Urinary bladder (tissue), 4 donors: ENCODE measurements around the gene TBC1D14. TPM values are rescaled to one million over a fixed set of nuclear protein-coding genes. Genes with fewer than 3 reads are reported as not detected.
A peak's percentile ranks its signal among the peaks of the same experiment; 100 is the strongest.

ENCODE experiments used
- DNase-seq: peaks from one replicate; pipeline ENCODE4 v3.0.0-alpha.2; 2015; ENCODE audit errors: extremely low spot score
- H3K27ac ChIP-seq: one replicate; pipeline ENCODE4 v1.5.1; 2013; ENCODE audit warnings: low read depth, mild to moderate bottlenecking, moderate library complexity
- H3K36me3 ChIP-seq: one replicate; pipeline ENCODE4 v1.6.1; 2013; ENCODE audit warnings: mild to moderate bottlenecking, moderate library complexity; ENCODE audit not compliant: insufficient read depth
- H3K4me1 ChIP-seq: one replicate; pipeline ENCODE4 v1.6.1; 2013; ENCODE audit warnings: mild to moderate bottlenecking, moderate library complexity; ENCODE audit not compliant: insufficient read depth
- H3K4me3 ChIP-seq: one replicate; pipeline ENCODE4 v1.5.1; 2013; ENCODE audit warnings: low read depth, low read length
- WGBS: extraction: QIAGEN DNeasy Blood & Tissue Kit; methylation state at CpG from one replicate; pipeline ENCODE4 v1.1.7; 2013; 5-methylcytosine and 5-hydroxymethylcytosine counted together
- polyA plus RNA-seq: library from polyadenylated mRNA; stranded (reverse); fragments of 200-250 nt; gene quantifications from one replicate; pipeline ENCODE4 v1.2.3, GENCODE V29; 2013
- total RNA-seq: library from RNA; depleted of rRNA; stranded (reverse); fragments of >200 nt; gene quantifications from one replicate; pipeline ENCODE4 v1.2.3, GENCODE V29; 2014
- donor health status: healthy with polysubstance abuse.
- donor health status: healthy.

TBC1D14 gene
- total and polyA plus RNA-seq, 2 donors = 33.0 to 40.7 TPM

GRCh38 chr4:7062816-7063215 is 153.2 kb downstream of the TBC1D14 start:
- no peak for DNase-seq
- Histone ChIP-seq H3K4me1 (peaks cover 3% of the 10 kb centered on the region), H3K4me3 (no peak overlapping the region), H3K27ac (no peak overlapping the region), H3K36me3 (peaks cover 5% of the 10 kb centered on the region)
- WGBS = 94% methylated on average over 4 of the region's 4 CpGs

- H3K4me1 ChIP-seq = peaks cover 3% of the 10 kb centered on the region
- 79% methylated on average over 4 of the region's 4 CpGs for WGBS
- H3K36me3 ChIP-seq = peaks cover 5% of the 10 kb centered on the region
- DNase-seq = no peak
- H3K4me3 ChIP-seq = no peak overlapping the region
- no peak overlapping the region for H3K27ac ChIP-seq
These were observed 153.7 kb downstream of the TBC1D14 start for GRCh38 chr4:7063362-7063761.

- H3K36me3 ChIP-seq = peaks cover 4% of the 10 kb centered on the region
- WGBS = 96% methylated on average over 11 of the region's 11 CpGs
- peaks cover 3% of the 10 kb centered on the region for H3K4me1 ChIP-seq
- no peak overlapping the region for H3K27ac ChIP-seq
- DNase-seq = no peak
- H3K4me3 ChIP-seq = no peak overlapping the region
These were observed 156.4 kb downstream of the TBC1D14 start for GRCh38 chr4:7066006-7066405.

GRCh38 chr4:7066493-7066892 is 156.9 kb downstream of the TBC1D14 start:
- H3K27ac ChIP-seq = no peak overlapping the region
- H3K4me3 ChIP-seq = no peak overlapping the region
- peaks cover 3% of the 10 kb centered on the region for H3K4me1 ChIP-seq
- 87% methylated on average over 4 of the region's 4 CpGs for WGBS
- H3K36me3 ChIP-seq = peaks cover 4% of the 10 kb centered on the region
- no peak for DNase-seq

- Histone ChIP-seq H3K36me3 (peaks cover 4% of the 10 kb centered on the region), H3K27ac (no peak overlapping the region), H3K4me1 (peaks cover 3% of the 10 kb centered on the region), H3K4me3 (peak overlapping the region; percentile 80)
- 3% methylated on average over 13 of the region's 13 CpGs for WGBS
- DNase-seq = no peak
These were observed 157.5 kb downstream of the TBC1D14 start for GRCh38 chr4:7067126-7067451.

- peak within 1 kb of the TSS; percentile 80 for H3K4me3 ChIP-seq
- peak; percentile 99 for DNase-seq
- under 1% methylated on average over 81 of the region's 81 CpGs for whole genome bisulfite sequencing
- peaks cover 3% of the 10 kb centered on the region for H3K4me1 ChIP-seq
- peak within 1 kb of the TSS; percentile 91 for H3K27ac ChIP-seq
- peaks cover 4% of the 10 kb centered on the region for H3K36me3 ChIP-seq
These were observed 158.0 kb downstream of the TBC1D14 start, which contains the start of gene GRPEL1 for GRCh38 chr4:7067452-7068278. Gene GRPEL1 (minus strand): TSS chr4:7068064. CDS start chr4:7068032, 32 bp downstream.

GRCh38 chr4:7068279-7068842 is 158.7 kb downstream of the TBC1D14 start:
- Histone ChIP-seq H3K4me1 (peaks cover 3% of the 10 kb centered on the region), H3K27ac (peak overlapping the region; percentile 90), H3K36me3 (peaks cover 2% of the 10 kb centered on the region), H3K4me3 (peak overlapping the region; percentile 57)
- no peak for DNase-seq
- under 1% methylated on average over 50 of the region's 50 CpGs for WGBS

- Histone ChIP-seq H3K4me3 (peak overlapping the region; percentile 57), H3K4me1 (peaks cover 3% of the 10 kb centered on the region), H3K27ac (peak overlapping the region; percentile 68), H3K36me3 (no peaks in the 10 kb centered on the region)
- 11% methylated on average over 20 of the region's 20 CpGs for WGBS
- DNase-seq = no peak
These were observed 159.3 kb downstream of the TBC1D14 start for GRCh38 chr4:7068883-7069282.

GRCh38 chr4:7070729-7071511 is 161.3 kb downstream of the TBC1D14 start:
- Histone ChIP-seq H3K36me3 (no peaks in the 10 kb centered on the region), H3K4me1 (peaks cover 3% of the 10 kb centered on the region), H3K4me3 (no peak overlapping the region), H3K27ac (no peak overlapping the region)
- 42% methylated on average over 23 of the region's 23 CpGs for WGBS
- DNase-seq = peak; percentile 33

- WGBS = 92% methylated on average over 14 of the region's 14 CpGs
- Histone ChIP-seq H3K4me3 (no peak overlapping the region), H3K27ac (no peak overlapping the region), H3K4me1 (no peaks in the 10 kb centered on the region), H3K36me3 (no peaks in the 10 kb centered on the region)
- no peak for DNase-seq
These were observed 163.4 kb downstream of the TBC1D14 start for GRCh38 chr4:7073059-7073458.

GRCh38 chr4:7073526-7074390 is 164.1 kb downstream of the TBC1D14 start:
- no peaks in the 10 kb centered on the region for H3K4me1 ChIP-seq
- H3K4me3 ChIP-seq = no peak overlapping the region
- H3K27ac ChIP-seq = no peak overlapping the region
- DNase-seq = no peak
- no peaks in the 10 kb centered on the region for H3K36me3 ChIP-seq
- 74% methylated on average over 18 of the region's 18 CpGs for WGBS

GRCh38 chr4:7074426-7074825 is 164.8 kb downstream of the TBC1D14 start:
- H3K4me3 ChIP-seq = no peak overlapping the region
- DNase-seq = no peak
- no peaks in the 10 kb centered on the region for H3K4me1 ChIP-seq
- H3K27ac ChIP-seq = no peak overlapping the region
- 86% methylated on average over 9 of the region's 9 CpGs for WGBS
- H3K36me3 ChIP-seq = no peaks in the 10 kb centered on the region
